Mucosa of descending colon (tissue), 3 donors: ENCODE data around the gene BCL2L2. TPM values are rescaled to one million over a fixed set of nuclear protein-coding genes. Genes with fewer than 3 reads are reported as not detected.

Experiments
- ATAC-seq: fragments of 200-7000 bp; cut with Tn5 transposase; one replicate; pipeline ENCODE4 v1.9.1; 2020; ENCODE audit warnings: mild to moderate bottlenecking, moderate library complexity
- DNase-seq, 3 donors: peaks; one replicate each; pipeline ENCODE4 v3.0.0-alpha.2; 2020
- H3K36me3 ChIP-seq: fragments of 200-600 bp; one replicate; pipeline ENCODE4 v1.8.0; 2021; ENCODE audit warnings: low read depth, mild to moderate bottlenecking
- H3K4me1 ChIP-seq: fragments of 200-600 bp; one replicate; pipeline ENCODE4 v1.8.0; 2021; ENCODE audit warnings: low read depth, mild to moderate bottlenecking
- H3K4me3 ChIP-seq: fragments of 200-600 bp; one replicate; pipeline ENCODE4 v1.8.0; 2021; ENCODE audit warnings: mild to moderate bottlenecking
- H3K9me3 ChIP-seq: fragments of 200-600 bp; one replicate; pipeline ENCODE4 v1.8.0; 2021; ENCODE audit warnings: mild to moderate bottlenecking
- CTCF ChIP-seq: fragments of 200-600 bp; IDR thresholded peaks from one replicate; pipeline ENCODE4 v1.8.0; 2022; ENCODE audit warnings: antibody characterized with exemption, mild to moderate bottlenecking
- intact Hi-C, 2 donors: fragments of 100-400 bp; cut with DNase I in 1 of 2; cut with micrococcal nuclease in 1 of 2; formaldehyde crosslinking; loops; one replicate each; pipeline versions ENCODE4 v1.11.0 to v1.11.1; 2022; cut with DNase I, micrococcal nuclease
- total RNA-seq, 3 donors: library from RNA; stranded (reverse); fragmentation: NEBNext Ultra II Directional in 2 of 3; extraction: Animal tissue kit (Norgen Biotek cat#: 25700) in 2 of 3; gene quantifications; one replicate each; pipeline versions ENCODE4 v1.2.1 to v1.2.4, GENCODE V29; 2021 to 2023
- donor health status: DM: no; HTN: no; CAD: no; lungs with moderate emphysema.
- donor health status: DM: no; HTN: no; CAD: no.
- donor health status: DM: no; HTN: yes; CAD: no.

Gene BCL2L2
- total RNA-seq, 3 donors from 2014 or later, result 40.6 to 116 (median 41.4) TPM

- no peak for DNase-seq
These were observed 39.5 kb downstream of the BCL2L2 start for GRCh38 chr14:23345987-23346692.

GRCh38 chr14:23346693-23347405, 40.2 kb downstream of the BCL2L2 start:
- no peaks in the 10 kb centered on the region for H3K9me3 ChIP-seq
- ATAC-seq, result peak; percentile 12
- no peak for TF ChIP-seq CTCF
- no peaks in the 10 kb centered on the region for H3K36me3 ChIP-seq
- no peak for DNase-seq
- H3K4me3 ChIP-seq, result no peak overlapping the region
- intact Hi-C loops, result no loop called here
- peaks cover 2% of the 10 kb centered on the region for H3K4me1 ChIP-seq

More at GRCh38 chr14:23345987-23346692, 39.5 kb downstream of the BCL2L2 start:
- H3K9me3 ChIP-seq, result no peaks in the 10 kb centered on the region
- no peak for TF ChIP-seq CTCF
- no peaks in the 10 kb centered on the region for H3K36me3 ChIP-seq
- intact Hi-C loops, result no loop called here
- no peaks in the 10 kb centered on the region for H3K4me1 ChIP-seq
- no peak overlapping the region for H3K4me3 ChIP-seq
- ATAC-seq, result no peak

- H3K4me1 ChIP-seq, result peaks cover 10% of the 10 kb centered on the region
- intact Hi-C loops, result no loop called here
- no peak for DNase-seq
These were observed 41.0 kb downstream of the BCL2L2 start for GRCh38 chr14:23347406-23348296.

GRCh38 chr14:23348297-23348655, 41.6 kb downstream of the BCL2L2 start:
- no peak for DNase-seq
- Histone ChIP-seq H3K36me3 (no peaks in the 10 kb centered on the region), H3K9me3 (no peaks in the 10 kb centered on the region), H3K4me3 (no peak overlapping the region), H3K4me1 (peaks cover 12% of the 10 kb centered on the region)
- no peak for TF ChIP-seq CTCF
- no peak for ATAC-seq
- intact Hi-C loops, result no loop called here

More at GRCh38 chr14:23347406-23348296, 41.0 kb downstream of the BCL2L2 start:
- ATAC-seq, result no peak
- TF ChIP-seq CTCF, result no peak
- H3K9me3 ChIP-seq, result no peaks in the 10 kb centered on the region
- no peak overlapping the region for H3K4me3 ChIP-seq
- no peaks in the 10 kb centered on the region for H3K36me3 ChIP-seq

- no peaks in the 10 kb centered on the region for H3K36me3 ChIP-seq
- TF ChIP-seq CTCF, result no peak
- H3K4me1 ChIP-seq, result peaks cover 12% of the 10 kb centered on the region
- no peaks in the 10 kb centered on the region for H3K9me3 ChIP-seq
- ATAC-seq (no peak), DNase-seq (no peak)
- intact Hi-C loops, result no loop called here
- no peak overlapping the region for H3K4me3 ChIP-seq
These were observed 42.7 kb downstream of the BCL2L2 start for GRCh38 chr14:23349156-23349845.
